AG04450 (cell line): ENCODE data around the gene TMPRSS15. TPM values are rescaled to one million over a fixed set of nuclear protein-coding genes. Genes with fewer than 3 reads are reported as not detected.

Experiments
- CTCF ChIA-PET: fragments of 300-600, 350-600 bp; formaldehyde crosslinking; extraction: SDS; loops from one replicate; lab custom pipeline; 2022; ENCODE audit warnings: antibody characterized with exemption, inconsistent platforms; lab: Charles Lee
- POLR2A ChIA-PET: fragments of 350-600 bp; formaldehyde crosslinking; extraction: SDS; loops from one replicate; lab custom pipeline; 2021; ENCODE audit warnings: antibody characterized with exemption, inconsistent platforms; lab: Yijun Ruan, JAX
- DNase-seq: peaks from one replicate; pipeline ENCODE4 v3.0.0-alpha.2; 2011; ENCODE audit warnings: low read depth, low spot score
- H3K27ac ChIP-seq: one replicate; pipeline ENCODE4 v1.5.1; 2012; ENCODE audit warnings: low read depth, low read length, control low read depth
- H3K27me3 ChIP-seq: one replicate; pipeline ENCODE4 v1.6.0; 2012; ENCODE audit warnings: low read length; ENCODE audit not compliant: control insufficient read depth, insufficient read depth
- H3K4me3 ChIP-seq: 2 replicates; pipeline ENCODE4 v1.5.1; 2011; ENCODE audit warnings: mild to moderate bottlenecking, low read depth, low read length, control low read depth
- H3K9me3 ChIP-seq: 2 replicates; pipeline ENCODE4 v1.5.1; 2012; ENCODE audit warnings: low read length; ENCODE audit not compliant: control insufficient read depth, insufficient read depth
- polyA minus RNA-seq: library from RNA; depleted of rRNA, polyadenylated mRNA; stranded (reverse); fragments of >200 nt; gene quantifications from 2 replicates; pipeline ENCODE4 v1.2.3, GENCODE V29; 2011; rRNA and poly(A)+ RNA removed
- polyA plus RNA-seq: library from polyadenylated mRNA; depleted of rRNA; stranded (reverse); fragments of >200 nt; gene quantifications from 2 replicates; pipeline ENCODE4 v1.2.3, GENCODE V29; 2011; rRNA removed
- TF ChIP-seq, protein P1 (sequence below): IDR thresholded peaks from 2 replicates; pipeline ENCODE4 v1.5.1; 2011; ENCODE audit warnings: low read depth, low read length, control low read depth, inconsistent platforms

The TMPRSS15 gene
- polyA plus RNA-seq, result not detected in 2 replicates
- not detected in 2 replicates for polyA minus RNA-seq

DNA sequence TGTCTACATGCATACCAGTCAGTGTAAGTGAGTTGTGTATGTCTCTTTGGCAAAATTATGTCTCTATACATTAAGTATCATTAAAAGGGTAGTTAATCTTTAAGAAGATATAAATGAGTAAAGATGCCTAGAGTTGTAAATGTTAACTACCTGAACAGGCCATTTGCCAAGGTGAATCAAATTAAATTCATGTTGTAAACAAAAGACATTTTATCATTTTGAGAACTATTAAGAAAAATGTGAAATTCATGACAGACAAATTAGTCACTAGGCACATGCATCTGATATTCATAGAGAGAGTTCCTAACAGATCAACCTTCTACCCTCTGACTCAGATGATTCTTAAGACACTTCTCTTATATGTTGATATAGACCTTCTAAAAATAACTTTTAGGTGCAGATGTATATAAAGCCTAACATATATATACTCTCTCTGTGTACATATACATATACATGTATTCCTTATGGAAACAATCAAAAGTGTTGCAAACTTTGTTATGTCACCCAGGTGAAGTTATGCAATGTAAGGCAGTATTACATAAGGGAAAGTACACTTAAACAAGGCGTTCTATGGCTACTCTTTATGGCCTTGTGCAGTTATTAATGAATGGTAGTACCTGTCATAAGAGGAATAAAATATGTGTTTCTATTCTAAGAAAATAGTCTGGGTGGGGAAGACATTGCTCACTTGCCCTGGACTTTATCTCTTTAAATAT is at the start of gene TMPRSS15:
TSS of gene TMPRSS15 (minus strand) at position 51 of the 716 bp plus-strand sequence. CDS start 163 bp downstream, outside the sequence.
- no peak for DNase-seq
- Histone ChIP-seq H3K27ac (no peak within 1 kb of the TSS), H3K4me3 (no peak within 1 kb of the TSS), H3K9me3 (peaks cover 3% of the 10 kb centered on the region; the same call in 1 of the 2 replicates), H3K27me3 (no peaks in the 10 kb centered on the region)
- TF ChIP-seq, protein P1, sequence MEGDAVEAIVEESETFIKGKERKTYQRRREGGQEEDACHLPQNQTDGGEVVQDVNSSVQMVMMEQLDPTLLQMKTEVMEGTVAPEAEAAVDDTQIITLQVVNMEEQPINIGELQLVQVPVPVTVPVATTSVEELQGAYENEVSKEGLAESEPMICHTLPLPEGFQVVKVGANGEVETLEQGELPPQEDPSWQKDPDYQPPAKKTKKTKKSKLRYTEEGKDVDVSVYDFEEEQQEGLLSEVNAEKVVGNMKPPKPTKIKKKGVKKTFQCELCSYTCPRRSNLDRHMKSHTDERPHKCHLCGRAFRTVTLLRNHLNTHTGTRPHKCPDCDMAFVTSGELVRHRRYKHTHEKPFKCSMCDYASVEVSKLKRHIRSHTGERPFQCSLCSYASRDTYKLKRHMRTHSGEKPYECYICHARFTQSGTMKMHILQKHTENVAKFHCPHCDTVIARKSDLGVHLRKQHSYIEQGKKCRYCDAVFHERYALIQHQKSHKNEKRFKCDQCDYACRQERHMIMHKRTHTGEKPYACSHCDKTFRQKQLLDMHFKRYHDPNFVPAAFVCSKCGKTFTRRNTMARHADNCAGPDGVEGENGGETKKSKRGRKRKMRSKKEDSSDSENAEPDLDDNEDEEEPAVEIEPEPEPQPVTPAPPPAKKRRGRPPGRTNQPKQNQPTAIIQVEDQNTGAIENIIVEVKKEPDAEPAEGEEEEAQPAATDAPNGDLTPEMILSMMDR, result no peak
- ChIA-PET CTCF (no interaction called here), POLR2A (no interaction called here)

- Histone ChIP-seq H3K27ac (no peak overlapping the region), H3K4me3 (no peak overlapping the region), H3K9me3 (no peaks in the 10 kb centered on the region; the same call in 1 of the 2 replicates), H3K27me3 (no peaks in the 10 kb centered on the region)
- TF ChIP-seq, protein P1, result no peak
- CTCF ChIA-PET, result no interaction called here
- no peak for DNase-seq
- POLR2A ChIA-PET, result no interaction called here
Observed at GRCh38 chr21:18451670-18452069, 48.1 kb upstream of the TMPRSS15 start.

GRCh38 chr21:18449605-18450550 is 46.3 kb upstream of the TMPRSS15 start:
- Histone ChIP-seq H3K27ac (no peak overlapping the region), H3K4me3 (no peak overlapping the region), H3K9me3 (no peaks in the 10 kb centered on the region; the same call in 1 of the 2 replicates), H3K27me3 (no peaks in the 10 kb centered on the region)
- TF ChIP-seq, protein P1, result no peak
- ChIA-PET CTCF (no interaction called here), POLR2A (no interaction called here)
- no peak for DNase-seq

DNA sequence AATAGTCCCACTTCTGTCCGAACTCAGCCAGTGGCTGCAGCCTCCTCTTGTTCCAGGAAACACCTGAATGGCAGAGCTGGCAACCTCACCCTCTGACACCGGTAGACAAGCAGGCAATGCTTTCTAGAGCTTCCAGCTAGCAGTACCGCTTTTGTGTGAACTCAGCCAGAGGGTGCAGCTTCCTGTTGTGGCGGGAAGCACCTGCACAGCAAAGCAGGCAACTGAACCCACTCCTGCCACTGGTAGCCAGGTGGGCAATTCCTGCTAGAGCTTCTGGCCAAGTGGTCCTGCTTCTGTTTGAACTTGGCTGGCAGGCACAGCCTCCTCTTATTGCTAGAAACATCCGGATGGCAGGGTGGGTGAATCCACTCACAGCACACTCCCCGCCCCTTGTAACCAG is 40.1 kb upstream of the TMPRSS15 start:
- CTCF ChIA-PET, result no interaction called here

More for the DNA sequence above, 40.1 kb upstream of the TMPRSS15 start:
- POLR2A ChIA-PET, result no interaction called here
- no peak overlapping the region for H3K27ac ChIP-seq
- TF ChIP-seq, protein P1, result no peak
- no peaks in the 10 kb centered on the region for H3K27me3 ChIP-seq
- peaks cover 24% of the 10 kb centered on the region for H3K9me3 ChIP-seq
- DNase-seq, result no peak
- H3K4me3 ChIP-seq, result no peak overlapping the region
